SU-DHL-6 (cell line): ENCODE measurements around the gene ACAD11.

Experiments
- H2AFZ ChIP-seq: fragments of 200-600 bp; sonication (generic); 2 replicates; pipeline ENCODE4 v1.6.1; 2014; ENCODE audit warnings: low read depth, mild to moderate bottlenecking, moderate library complexity, mixed read lengths, antibody characterized with exemption, low read length; ENCODE audit not compliant: severe bottlenecking
- H3F3A ChIP-seq: fragments of 200-600 bp; shearing (Covaris generic); 2 replicates; pipeline ENCODE4 v1.6.0; 2016; ENCODE audit warnings: antibody characterized with exemption, mild to moderate bottlenecking; ENCODE audit not compliant: insufficient read depth
- H3K27ac ChIP-seq: fragments of 200-600 bp; sonication (generic); 2 replicates; pipeline ENCODE4 v1.5.1; 2016; ENCODE audit warnings: low read depth, mild to moderate bottlenecking, low read length, moderate library complexity, mixed read lengths
- H3K27me3 ChIP-seq: fragments of 200-600 bp; sonication (generic), shearing (Covaris generic); 2 replicates; pipeline ENCODE4 v1.6.0; 2014; ENCODE audit warnings: mild to moderate bottlenecking, low read length
- H3K36me3 ChIP-seq: fragments of 200-600 bp; sonication (generic); 2 replicates; pipeline ENCODE4 v1.6.1; 2014; ENCODE audit warnings: mild to moderate bottlenecking, low read length, mixed read lengths
- H3K4me2 ChIP-seq: fragments of 300-600, 200-600 bp; shearing (Covaris generic), sonication (generic); 2 replicates; pipeline ENCODE4 v1.6.0; 2014; ENCODE audit warnings: low read length, low read depth, mild to moderate bottlenecking; ENCODE audit not compliant: poor library complexity, severe bottlenecking
- H3K4me3 ChIP-seq: fragments of 200-600 bp; sonication (generic); 2 replicates; pipeline ENCODE4 v1.5.1; 2014; ENCODE audit warnings: antibody characterized with exemption, low read length, mild to moderate bottlenecking, mixed read lengths; ENCODE audit not compliant: insufficient read depth, poor library complexity, severe bottlenecking
- H3K79me2 ChIP-seq: fragments of 200-600 bp; sonication (generic); 2 replicates; pipeline ENCODE4 v1.6.1; 2014; ENCODE audit warnings: mild to moderate bottlenecking, low read length, moderate library complexity; ENCODE audit not compliant: insufficient read depth
- H3K9ac ChIP-seq: fragments of 200-600 bp; sonication (generic); 2 replicates; pipeline ENCODE4 v1.7.0; 2014; ENCODE audit warnings: mild to moderate bottlenecking, low read length
- H3K9me2 ChIP-seq: fragments of 200-600 bp; sonication (generic); replicated peaks from 2 replicates; pipeline ENCODE4 v1.6.1; 2014; ENCODE audit warnings: low read length; ENCODE audit not compliant: insufficient read depth
- H3K9me3 ChIP-seq: fragments of 200-600 bp; sonication (generic); 2 replicates; pipeline ENCODE4 v1.6.1; 2014; ENCODE audit warnings: low read length, mixed read lengths; ENCODE audit not compliant: insufficient read depth
- H4K20me1 ChIP-seq: fragments of 200-600 bp; sonication (generic); 2 replicates; pipeline ENCODE4 v1.6.1; 2014; ENCODE audit warnings: low read depth, mild to moderate bottlenecking, antibody characterized with exemption, low read length, moderate library complexity, mixed read lengths
- EZH2phosphoT487 ChIP-seq: fragments of 200-600 bp; sonication (generic), shearing (Covaris generic); conservative IDR thresholded peaks from 2 replicates; pipeline ENCODE4 v1.6.1; 2018; ENCODE audit warnings: mild to moderate bottlenecking, antibody characterized with exemption, low read length, moderate library complexity, mixed read lengths
- TF ChIP-seq, protein P1 (sequence below): fragments of 200-600 bp; sonication (generic); IDR thresholded peaks from one replicate; pipeline ENCODE4 v1.5.1; 2017; ENCODE audit warnings: antibody characterized with exemption, mild to moderate bottlenecking, low read length, moderate library complexity; ENCODE audit not compliant: insufficient read depth, poor library complexity, severe bottlenecking

The ACAD11 gene, protein sequence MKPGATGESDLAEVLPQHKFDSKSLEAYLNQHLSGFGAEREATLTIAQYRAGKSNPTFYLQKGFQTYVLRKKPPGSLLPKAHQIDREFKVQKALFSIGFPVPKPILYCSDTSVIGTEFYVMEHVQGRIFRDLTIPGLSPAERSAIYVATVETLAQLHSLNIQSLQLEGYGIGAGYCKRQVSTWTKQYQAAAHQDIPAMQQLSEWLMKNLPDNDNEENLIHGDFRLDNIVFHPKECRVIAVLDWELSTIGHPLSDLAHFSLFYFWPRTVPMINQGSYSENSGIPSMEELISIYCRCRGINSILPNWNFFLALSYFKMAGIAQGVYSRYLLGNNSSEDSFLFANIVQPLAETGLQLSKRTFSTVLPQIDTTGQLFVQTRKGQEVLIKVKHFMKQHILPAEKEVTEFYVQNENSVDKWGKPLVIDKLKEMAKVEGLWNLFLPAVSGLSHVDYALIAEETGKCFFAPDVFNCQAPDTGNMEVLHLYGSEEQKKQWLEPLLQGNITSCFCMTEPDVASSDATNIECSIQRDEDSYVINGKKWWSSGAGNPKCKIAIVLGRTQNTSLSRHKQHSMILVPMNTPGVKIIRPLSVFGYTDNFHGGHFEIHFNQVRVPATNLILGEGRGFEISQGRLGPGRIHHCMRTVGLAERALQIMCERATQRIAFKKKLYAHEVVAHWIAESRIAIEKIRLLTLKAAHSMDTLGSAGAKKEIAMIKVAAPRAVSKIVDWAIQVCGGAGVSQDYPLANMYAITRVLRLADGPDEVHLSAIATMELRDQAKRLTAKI

DNA sequence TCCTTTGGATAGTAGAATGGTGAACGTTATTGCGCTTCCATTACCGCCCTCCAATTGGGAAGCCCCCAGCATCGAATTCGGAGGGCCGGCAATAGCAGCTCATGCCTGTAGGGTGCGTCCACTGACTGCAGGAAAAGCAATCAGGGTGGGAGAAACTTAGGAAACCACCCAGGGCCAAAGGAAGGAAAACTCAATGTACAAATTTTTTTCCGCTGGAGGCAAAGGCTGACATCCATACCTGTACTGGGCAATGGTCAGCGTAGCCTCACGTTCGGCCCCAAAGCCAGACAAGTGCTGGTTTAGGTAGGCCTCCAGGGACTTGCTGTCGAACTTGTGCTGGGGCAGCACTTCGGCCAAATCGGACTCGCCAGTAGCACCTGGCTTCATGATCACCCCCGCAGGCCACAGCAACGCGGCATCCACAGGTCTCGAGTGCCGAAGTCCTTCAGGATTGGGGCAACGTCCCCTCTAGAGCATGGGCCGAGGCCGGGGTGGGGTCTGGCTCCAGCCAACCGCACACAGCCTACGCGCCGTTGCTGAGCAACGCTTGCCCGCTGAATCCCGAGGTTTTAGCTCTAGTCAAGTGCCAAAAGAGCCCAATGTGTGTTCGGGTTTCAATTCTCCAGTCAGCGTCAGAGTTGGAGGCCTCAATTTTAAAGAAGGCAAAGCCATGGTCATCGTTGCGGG is at the start of gene ACAD11:
ACAD11 (minus strand) TSS at position 445 of the 687 bp plus-strand sequence; CDS start at position 387, 58 bp downstream.
- Histone ChIP-seq H3K9ac (peak within 1 kb of the TSS; percentile 90), H3K36me3 (no peaks in the 10 kb centered on the region), H3K9me2 (no peaks in the 10 kb centered on the region), H2AFZ (peak within 1 kb of the TSS; percentile 89), H3K79me2 (peaks cover 23% of the 10 kb centered on the region; the same call in 1 of the 2 replicates), H4K20me1 (no peaks in the 10 kb centered on the region), H3K9me3 (no peaks in the 10 kb centered on the region), H3K4me2 (peak within 1 kb of the TSS; percentile 84), H3K27ac (peak within 1 kb of the TSS; percentile 46), H3F3A (no peaks in the 10 kb centered on the region), H3K4me3 (peak within 1 kb of the TSS; percentile 77), H3K27me3 (no peaks in the 10 kb centered on the region)
- TF ChIP-seq, protein P1, sequence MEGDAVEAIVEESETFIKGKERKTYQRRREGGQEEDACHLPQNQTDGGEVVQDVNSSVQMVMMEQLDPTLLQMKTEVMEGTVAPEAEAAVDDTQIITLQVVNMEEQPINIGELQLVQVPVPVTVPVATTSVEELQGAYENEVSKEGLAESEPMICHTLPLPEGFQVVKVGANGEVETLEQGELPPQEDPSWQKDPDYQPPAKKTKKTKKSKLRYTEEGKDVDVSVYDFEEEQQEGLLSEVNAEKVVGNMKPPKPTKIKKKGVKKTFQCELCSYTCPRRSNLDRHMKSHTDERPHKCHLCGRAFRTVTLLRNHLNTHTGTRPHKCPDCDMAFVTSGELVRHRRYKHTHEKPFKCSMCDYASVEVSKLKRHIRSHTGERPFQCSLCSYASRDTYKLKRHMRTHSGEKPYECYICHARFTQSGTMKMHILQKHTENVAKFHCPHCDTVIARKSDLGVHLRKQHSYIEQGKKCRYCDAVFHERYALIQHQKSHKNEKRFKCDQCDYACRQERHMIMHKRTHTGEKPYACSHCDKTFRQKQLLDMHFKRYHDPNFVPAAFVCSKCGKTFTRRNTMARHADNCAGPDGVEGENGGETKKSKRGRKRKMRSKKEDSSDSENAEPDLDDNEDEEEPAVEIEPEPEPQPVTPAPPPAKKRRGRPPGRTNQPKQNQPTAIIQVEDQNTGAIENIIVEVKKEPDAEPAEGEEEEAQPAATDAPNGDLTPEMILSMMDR: peak; percentile 73
- TF ChIP-seq EZH2phosphoT487: no peak

DNA sequence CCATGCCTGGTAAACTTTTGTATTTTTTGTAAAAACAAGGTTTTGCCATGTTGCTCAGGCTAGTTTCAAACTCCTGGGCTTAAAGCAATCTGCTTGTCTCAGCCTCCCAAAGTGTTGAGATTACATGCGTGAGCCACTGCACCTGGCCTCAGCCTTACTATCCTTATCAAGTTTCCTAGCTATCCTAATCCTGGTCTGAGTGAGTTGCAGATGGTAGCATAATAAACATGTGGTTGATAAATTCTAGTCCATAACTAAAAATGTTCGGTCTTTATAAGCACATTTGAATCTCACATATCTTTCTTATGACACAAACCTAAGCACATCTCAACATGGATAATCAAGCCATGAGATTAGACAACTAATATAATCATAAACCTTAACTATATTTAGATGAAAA is 44.1 kb upstream of the ACAD11 start:
- H3K4me3 ChIP-seq: no peak overlapping the region
- no peak overlapping the region for H3K9ac ChIP-seq
- H2AFZ ChIP-seq: no peak overlapping the region
- H3K4me2 ChIP-seq: no peak overlapping the region
- no peaks in the 10 kb centered on the region for H3K9me3 ChIP-seq
- H3K27ac ChIP-seq: no peak overlapping the region
- TF ChIP-seq, protein P1: no peak
- TF ChIP-seq EZH2phosphoT487: no peak
- H3K79me2 ChIP-seq: no peaks in the 10 kb centered on the region
- no peaks in the 10 kb centered on the region for H4K20me1 ChIP-seq
- no peaks in the 10 kb centered on the region for H3K27me3 ChIP-seq
- no peaks in the 10 kb centered on the region for H3K9me2 ChIP-seq
- H3F3A ChIP-seq: no peaks in the 10 kb centered on the region
- H3K36me3 ChIP-seq: no peaks in the 10 kb centered on the region

DNA sequence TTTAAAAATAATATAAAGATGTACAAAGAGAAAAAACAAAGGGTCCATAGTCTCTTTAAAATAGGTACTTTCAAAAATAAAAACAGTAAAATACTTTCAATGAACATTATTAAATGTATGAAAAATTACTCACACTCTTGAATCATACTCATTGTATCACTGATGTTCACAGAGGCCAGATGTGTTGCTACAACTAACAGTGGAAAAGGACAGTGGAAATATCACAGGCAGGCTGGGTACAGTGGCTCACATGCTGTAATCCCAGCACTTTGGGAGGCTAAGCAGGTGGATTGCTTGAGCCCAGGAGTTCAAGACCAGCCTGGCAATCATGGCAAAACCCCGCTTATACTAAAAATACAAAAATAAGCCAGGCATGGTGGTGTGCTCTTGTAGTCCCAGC is 35.8 kb upstream of the ACAD11 start:
- H3F3A ChIP-seq: no peaks in the 10 kb centered on the region
- H3K27me3 ChIP-seq: no peaks in the 10 kb centered on the region
- no peaks in the 10 kb centered on the region for H3K9me3 ChIP-seq
- 0 out of 2 replicates have a peak, but pooled peaks cover 2% of the 10 kb centered on the region for H3K36me3 ChIP-seq
- H3K79me2 ChIP-seq: no peaks in the 10 kb centered on the region
- H3K4me2 ChIP-seq: no peak overlapping the region
- H3K27ac ChIP-seq: no peak overlapping the region
- TF ChIP-seq, protein P1: no peak
- no peak for TF ChIP-seq EZH2phosphoT487
- no peak overlapping the region for H2AFZ ChIP-seq
- no peaks in the 10 kb centered on the region for H3K9me2 ChIP-seq
- no peaks in the 10 kb centered on the region for H4K20me1 ChIP-seq
- H3K4me3 ChIP-seq: no peak overlapping the region
- no peak overlapping the region for H3K9ac ChIP-seq
